Spleen (tissue), 3 donors: ENCODE results near the gene PPP2R1B.

Source experiments
- POLR2A ChIP-seq, 3 donors: fragments of 450-650 bp; IDR thresholded peaks; one replicate each; pipeline ENCODE4 v1.5.1; 2017; ENCODE audit warnings: antibody characterized with exemption in 3 of 3, mild to moderate bottlenecking in 1 of 3
- POLR2AphosphoS5 ChIP-seq, 3 donors: sonication (generic); formaldehyde crosslinking; IDR thresholded peaks; one replicate each; pipeline ENCODE4 v1.5.1; 2017; ENCODE audit warnings: antibody characterized with exemption in 3 of 3

- TF ChIP-seq POLR2AphosphoS5 (IDR thresholded peaks at IDR 0.05) (no peak), POLR2A (IDR thresholded peaks at IDR 0.05) (no peak)
Measured at GRCh38 chr11:111798279-111798678, 32.1 kb upstream of the PPP2R1B start.
